Loucy (cell line): ENCODE measurements around the gene SLC50A1.

Source experiments
- H2AFZ ChIP-seq: fragments of 200-600 bp; sonication (generic); 2 replicates; pipeline ENCODE4 v1.6.0; 2016; ENCODE audit warnings: antibody characterized with exemption, mild to moderate bottlenecking, low read length, moderate library complexity
- H3F3A ChIP-seq: fragments of 200-600 bp; 2 replicates; pipeline ENCODE4 v1.6.0; 2016; ENCODE audit warnings: antibody characterized with exemption, low read depth, mild to moderate bottlenecking
- H3K27me3 ChIP-seq: fragments of 200-600 bp; sonication (generic); 2 replicates; pipeline ENCODE4 v1.6.1; 2014; ENCODE audit warnings: low read length, mild to moderate bottlenecking; ENCODE audit not compliant: insufficient read depth, poor library complexity, severe bottlenecking
- H3K36me3 ChIP-seq: fragments of 200-600 bp; sonication (generic); 2 replicates; pipeline ENCODE4 v1.6.1; 2016; ENCODE audit warnings: low read length; ENCODE audit not compliant: insufficient read depth
- H3K4me1 ChIP-seq: fragments of 200-600 bp; sonication (generic); 2 replicates; pipeline ENCODE4 v1.5.1; 2014; ENCODE audit warnings: low read length, mild to moderate bottlenecking; ENCODE audit not compliant: insufficient read depth, poor library complexity, severe bottlenecking
- H3K4me2 ChIP-seq: fragments of 200-600 bp; sonication (generic); 2 replicates; pipeline ENCODE4 v1.6.0; 2014; ENCODE audit warnings: antibody characterized with exemption, low read length, low read depth, mild to moderate bottlenecking; ENCODE audit not compliant: poor library complexity, severe bottlenecking
- H3K4me3 ChIP-seq: fragments of 200-600 bp; sonication (generic); 2 replicates; pipeline ENCODE4 v1.5.1; 2014; ENCODE audit warnings: low read length, mild to moderate bottlenecking, mixed read lengths; ENCODE audit not compliant: poor library complexity, severe bottlenecking
- H3K79me2 ChIP-seq: fragments of 200-600 bp; sonication (generic); 2 replicates; pipeline ENCODE4 v1.6.1; 2014; ENCODE audit warnings: low read length; ENCODE audit not compliant: insufficient read depth
- H3K9ac ChIP-seq: fragments of 200-600 bp; sonication (generic); 2 replicates; pipeline ENCODE4 v1.6.0; 2014; ENCODE audit warnings: mild to moderate bottlenecking, low read depth, low read length, moderate library complexity; ENCODE audit not compliant: poor library complexity, severe bottlenecking
- H3K9me2 ChIP-seq: fragments of 200-600 bp; sonication (generic); replicated peaks from 2 replicates; pipeline ENCODE4 v1.6.1; 2016; ENCODE audit warnings: low read depth, low read length, mixed read lengths
- H3K9me3 ChIP-seq: fragments of 200-600 bp; sonication (generic); 2 replicates; pipeline ENCODE4 v1.6.1; 2014; ENCODE audit warnings: mild to moderate bottlenecking, antibody characterized with exemption, low read length, low read depth; ENCODE audit not compliant: insufficient read depth
- H4K20me1 ChIP-seq: fragments of 200-600 bp; sonication (generic); 2 replicates; pipeline ENCODE4 v1.6.0; 2014; ENCODE audit warnings: antibody characterized with exemption, low read length, mild to moderate bottlenecking; ENCODE audit not compliant: insufficient read depth, poor library complexity, severe bottlenecking
- EZH2phosphoT487 ChIP-seq: fragments of 200-600 bp; IDR thresholded peaks from 2 replicates; pipeline ENCODE4 v1.6.1; 2018; ENCODE audit warnings: antibody characterized with exemption, mild to moderate bottlenecking, moderate library complexity, borderline replicate concordance
- TF ChIP-seq, protein P1 (sequence below): fragments of 200-600 bp; sonication (generic); conservative IDR thresholded peaks from 2 replicates; pipeline ENCODE4 v1.5.1; 2014; ENCODE audit warnings: mild to moderate bottlenecking, antibody characterized with exemption, low read length

SLC50A1 gene

DNA sequence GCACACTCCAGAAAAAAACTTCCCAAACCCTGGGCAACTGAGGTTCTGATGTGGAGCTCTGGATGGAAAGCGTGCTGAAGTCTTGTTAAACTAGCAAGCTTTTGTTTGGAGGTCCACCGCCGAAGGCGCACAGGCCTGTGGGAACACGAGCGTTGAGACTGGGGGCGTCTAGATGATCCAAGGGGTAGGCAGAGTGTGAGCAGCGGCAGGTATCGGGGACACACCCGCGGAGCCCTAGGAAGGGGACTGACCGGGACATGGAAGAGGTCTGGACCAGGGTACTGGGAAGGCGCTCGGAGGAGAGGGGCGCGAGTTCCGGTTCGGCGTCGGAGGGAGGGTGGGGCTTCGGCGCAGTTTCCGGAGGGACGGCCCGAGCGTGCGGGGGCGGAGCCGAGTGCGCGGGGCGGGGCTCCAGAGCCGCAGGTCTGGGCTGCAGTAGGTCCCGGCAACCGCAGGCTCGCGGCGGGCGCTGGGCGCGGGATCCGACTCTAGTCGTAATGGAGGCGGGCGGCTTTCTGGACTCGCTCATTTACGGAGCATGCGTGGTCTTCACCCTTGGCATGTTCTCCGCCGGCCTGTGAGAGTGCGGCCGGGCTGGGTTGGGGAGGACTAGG is at the start of gene SLC50A1:
Gene SLC50A1, plus strand, starts transcription at position 438 of the 614 bp plus-strand sequence. Its CDS starts 60 bp downstream, at position 498.
- peak within 1 kb of the TSS; percentile 95 for H3K9ac ChIP-seq
- H2AFZ ChIP-seq, result peak within 1 kb of the TSS; percentile 89
- peak within 1 kb of the TSS; percentile 98 for H3K4me2 ChIP-seq
- no peaks in the 10 kb centered on the region for H3K9me2 ChIP-seq
- H3K4me1 ChIP-seq, result peaks cover 22% of the 10 kb centered on the region
- no peak for TF ChIP-seq EZH2phosphoT487
- H4K20me1 ChIP-seq, result peaks cover 8% of the 10 kb centered on the region
- peaks cover 42% of the 10 kb centered on the region for H3K79me2 ChIP-seq
- H3K4me3 ChIP-seq, result peak within 1 kb of the TSS; percentile 98
- no peaks in the 10 kb centered on the region for H3K36me3 ChIP-seq
- H3K9me3 ChIP-seq, result no peaks in the 10 kb centered on the region
- no peaks in the 10 kb centered on the region for H3F3A ChIP-seq
- H3K27me3 ChIP-seq, result no peaks in the 10 kb centered on the region

GRCh38 chr1:155086128-155086741 is 49.4 kb upstream of the SLC50A1 start:
- Histone ChIP-seq H3K4me2 (peak overlapping the region; percentile 100), H2AFZ (peak overlapping the region; percentile 98), H4K20me1 (peaks cover 5% of the 10 kb centered on the region), H3K9ac (peak overlapping the region; percentile 79), H3K4me3 (peak overlapping the region; percentile 82), H3K79me2 (peaks cover 9% of the 10 kb centered on the region; the same call in 1 of the 2 replicates), H3K9me2 (no peaks in the 10 kb centered on the region), H3K4me1 (peaks cover 28% of the 10 kb centered on the region), H3K36me3 (no peaks in the 10 kb centered on the region), H3F3A (peaks cover 12% of the 10 kb centered on the region; the same call in 1 of the 2 replicates), H3K27me3 (no peaks in the 10 kb centered on the region), H3K9me3 (no peaks in the 10 kb centered on the region)
- no peak for TF ChIP-seq EZH2phosphoT487
- TF ChIP-seq, protein P1, sequence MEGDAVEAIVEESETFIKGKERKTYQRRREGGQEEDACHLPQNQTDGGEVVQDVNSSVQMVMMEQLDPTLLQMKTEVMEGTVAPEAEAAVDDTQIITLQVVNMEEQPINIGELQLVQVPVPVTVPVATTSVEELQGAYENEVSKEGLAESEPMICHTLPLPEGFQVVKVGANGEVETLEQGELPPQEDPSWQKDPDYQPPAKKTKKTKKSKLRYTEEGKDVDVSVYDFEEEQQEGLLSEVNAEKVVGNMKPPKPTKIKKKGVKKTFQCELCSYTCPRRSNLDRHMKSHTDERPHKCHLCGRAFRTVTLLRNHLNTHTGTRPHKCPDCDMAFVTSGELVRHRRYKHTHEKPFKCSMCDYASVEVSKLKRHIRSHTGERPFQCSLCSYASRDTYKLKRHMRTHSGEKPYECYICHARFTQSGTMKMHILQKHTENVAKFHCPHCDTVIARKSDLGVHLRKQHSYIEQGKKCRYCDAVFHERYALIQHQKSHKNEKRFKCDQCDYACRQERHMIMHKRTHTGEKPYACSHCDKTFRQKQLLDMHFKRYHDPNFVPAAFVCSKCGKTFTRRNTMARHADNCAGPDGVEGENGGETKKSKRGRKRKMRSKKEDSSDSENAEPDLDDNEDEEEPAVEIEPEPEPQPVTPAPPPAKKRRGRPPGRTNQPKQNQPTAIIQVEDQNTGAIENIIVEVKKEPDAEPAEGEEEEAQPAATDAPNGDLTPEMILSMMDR, result peak; percentile 83

GRCh38 chr1:155086856-155087535 is 48.7 kb upstream of the SLC50A1 start:
- H3K4me2 ChIP-seq, result peak overlapping the region; percentile 100
- H3K9ac ChIP-seq, result peak overlapping the region; percentile 79
- TF ChIP-seq, protein P1, result peak; percentile 39
- no peak for TF ChIP-seq EZH2phosphoT487
- H4K20me1 ChIP-seq, result peaks cover 5% of the 10 kb centered on the region
- no peaks in the 10 kb centered on the region for H3K9me2 ChIP-seq
- peaks cover 8% of the 10 kb centered on the region; the same call in 1 of the 2 replicates for H3F3A ChIP-seq
- no peaks in the 10 kb centered on the region for H3K36me3 ChIP-seq
- H3K79me2 ChIP-seq, result peaks cover 9% of the 10 kb centered on the region; the same call in 1 of the 2 replicates
- H3K9me3 ChIP-seq, result no peaks in the 10 kb centered on the region
- H3K4me3 ChIP-seq, result peak overlapping the region; percentile 82
- no peak overlapping the region for H2AFZ ChIP-seq
- H3K27me3 ChIP-seq, result no peaks in the 10 kb centered on the region
- peaks cover 25% of the 10 kb centered on the region for H3K4me1 ChIP-seq
